Activated CD4-positive, alpha-beta T cell treated with anti-CD3 and anti-CD28 coated beads, Interleukin-2, amount 10 ng/mL, durations not matched to agents 24 days and 14 days (primary cell): ENCODE results near the gene ZNF839. TPM values are rescaled to one million over a fixed set of nuclear protein-coding genes. Genes with fewer than 3 reads are reported as not detected.
A peak's percentile ranks its signal among the peaks of the same experiment; 100 is the strongest.

Experiments used
- DNase-seq: peaks from one replicate; pipeline ENCODE4 v3.0.0; 2022
- H3K27ac Mint-ChIP-seq: one replicate; pipeline ENCODE4 v1.8.0; 2022; ENCODE audit warnings: mild to moderate bottlenecking, mixed read lengths
- H3K27me3 Mint-ChIP-seq: one replicate; pipeline ENCODE4 v1.8.0; 2022; ENCODE audit warnings: mixed read lengths
- H3K36me3 Mint-ChIP-seq: one replicate; pipeline ENCODE4 v1.8.0; 2022; ENCODE audit warnings: low read depth, mild to moderate bottlenecking, mixed read lengths
- H3K4me1 Mint-ChIP-seq: one replicate; pipeline ENCODE4 v1.8.0; 2021; ENCODE audit warnings: mixed read lengths
- H3K4me3 Mint-ChIP-seq: one replicate; pipeline ENCODE4 v1.8.0; 2022; ENCODE audit warnings: mild to moderate bottlenecking, moderate library complexity, mixed read lengths
- H3K9me3 Mint-ChIP-seq: one replicate; pipeline ENCODE4 v1.8.0; 2021; ENCODE audit warnings: mixed read lengths
- intact Hi-C: fragments of 100-400 bp; cut with micrococcal nuclease; formaldehyde crosslinking; loops from one replicate; pipeline ENCODE4 v1.15.1; 2023
- total RNA-seq: library from RNA; stranded (reverse); gene quantifications from 2 replicates; pipeline ENCODE4 v1.2.3, GENCODE V29; 2022

The ZNF839 gene
- total RNA-seq, 1 donor from 2014 or later, result 18.3 TPM

- DNase-seq, result peak; percentile 74
- Mint-ChIP-seq H3K9me3 (no peaks in the 10 kb centered on the region), H3K4me1 (peaks cover 22% of the 10 kb centered on the region), H3K27me3 (peaks cover 2% of the 10 kb centered on the region), H3K27ac (peak overlapping the region; percentile 90), H3K36me3 (peaks cover 20% of the 10 kb centered on the region), H3K4me3 (no peak overlapping the region)
- intact Hi-C loops, result loop anchor here (1.0 to 5.0 kb wide), 6 partner anchors 46 to 460 kb away; partner anchors contain the start of genes DYNC1H1 and RCOR1
Observed at GRCh38 chr14:102362084-102362483, 42.5 kb downstream of the ZNF839 start.

- DNase-seq, result peak; percentile 98
- peaks cover 15% of the 10 kb centered on the region for H3K36me3 Mint-ChIP-seq
- H3K4me3 Mint-ChIP-seq, result no peak within 1 kb of the TSS
- peaks cover 2% of the 10 kb centered on the region for H3K27me3 Mint-ChIP-seq
- no peaks in the 10 kb centered on the region for H3K9me3 Mint-ChIP-seq
- H3K27ac Mint-ChIP-seq, result peak within 1 kb of the TSS; percentile 92
- peaks cover 27% of the 10 kb centered on the region for H3K4me1 Mint-ChIP-seq
- intact Hi-C loops, result loop anchor here (1.0 to 5.0 kb wide), 6 partner anchors 46 to 460 kb away; partner anchors contain the start of genes DYNC1H1 and RCOR1
Observed at GRCh38 chr14:102362545-102363181, 43.1 kb downstream of the ZNF839 start, which contains the start of the genes CINP and TECPR2. Gene CINP (minus strand): TSS chr14:102362890. CDS start chr14:102362851, 39 bp downstream. Gene TECPR2 (plus strand): TSS chr14:102362941. CDS start chr14:102376722, 13,781 bp downstream.

- Mint-ChIP-seq H3K9me3 (no peaks in the 10 kb centered on the region), H3K4me3 (no peak overlapping the region), H3K27me3 (peaks cover 2% of the 10 kb centered on the region), H3K27ac (peak overlapping the region; percentile 92), H3K36me3 (peaks cover 9% of the 10 kb centered on the region), H3K4me1 (peaks cover 30% of the 10 kb centered on the region)
- intact Hi-C loops, result loop anchor here (2.0 to 5.0 kb wide), 4 partner anchors 153 to 459 kb away; partner anchors contain the start of gene DYNC1H1
- peak; percentile 81 for DNase-seq
Observed at GRCh38 chr14:102363182-102363943, 43.8 kb downstream of the ZNF839 start.

GRCh38 chr14:102370305-102370809 is 50.8 kb downstream of the ZNF839 start:
- DNase-seq, result no peak
- Mint-ChIP-seq H3K36me3 (peaks cover 2% of the 10 kb centered on the region), H3K9me3 (no peaks in the 10 kb centered on the region), H3K27ac (no peak overlapping the region), H3K4me3 (no peak overlapping the region), H3K4me1 (peaks cover 32% of the 10 kb centered on the region), H3K27me3 (no peaks in the 10 kb centered on the region)
- intact Hi-C loops, result no loop called here

GRCh38 chr14:102371361-102371760 is 51.8 kb downstream of the ZNF839 start:
- no peaks in the 10 kb centered on the region for H3K27me3 Mint-ChIP-seq
- H3K9me3 Mint-ChIP-seq, result no peaks in the 10 kb centered on the region
- H3K4me1 Mint-ChIP-seq, result peaks cover 36% of the 10 kb centered on the region
- intact Hi-C loops, result no loop called here
- H3K36me3 Mint-ChIP-seq, result peaks cover 2% of the 10 kb centered on the region
- no peak overlapping the region for H3K4me3 Mint-ChIP-seq
- DNase-seq, result no peak
- no peak overlapping the region for H3K27ac Mint-ChIP-seq

- intact Hi-C loops, result no loop called here
- Mint-ChIP-seq H3K27ac (no peak overlapping the region), H3K4me3 (no peak overlapping the region), H3K27me3 (no peaks in the 10 kb centered on the region), H3K36me3 (peaks cover 5% of the 10 kb centered on the region), H3K9me3 (no peaks in the 10 kb centered on the region), H3K4me1 (peaks cover 31% of the 10 kb centered on the region)
- DNase-seq, result no peak
Observed at GRCh38 chr14:102373110-102373509, 53.6 kb downstream of the ZNF839 start.

GRCh38 chr14:102374264-102374663 is 54.7 kb downstream of the ZNF839 start:
- H3K36me3 Mint-ChIP-seq, result peaks cover 10% of the 10 kb centered on the region
- intact Hi-C loops, result no loop called here
- H3K27ac Mint-ChIP-seq, result no peak overlapping the region
- H3K9me3 Mint-ChIP-seq, result no peaks in the 10 kb centered on the region
- no peak overlapping the region for H3K4me3 Mint-ChIP-seq
- peaks cover 28% of the 10 kb centered on the region for H3K4me1 Mint-ChIP-seq
- no peaks in the 10 kb centered on the region for H3K27me3 Mint-ChIP-seq
- no peak for DNase-seq

GRCh38 chr14:102375119-102375518 is 55.6 kb downstream of the ZNF839 start:
- DNase-seq, result no peak

GRCh38 chr14:102377696-102378095 is 58.1 kb downstream of the ZNF839 start:
- no peak overlapping the region for H3K4me3 Mint-ChIP-seq
- H3K27ac Mint-ChIP-seq, result no peak overlapping the region
- no peak for DNase-seq
- intact Hi-C loops, result no loop called here
- H3K27me3 Mint-ChIP-seq, result no peaks in the 10 kb centered on the region
- peaks cover 17% of the 10 kb centered on the region for H3K36me3 Mint-ChIP-seq
- H3K9me3 Mint-ChIP-seq, result no peaks in the 10 kb centered on the region
- peaks cover 21% of the 10 kb centered on the region for H3K4me1 Mint-ChIP-seq

More at GRCh38 chr14:102375119-102375518, 55.6 kb downstream of the ZNF839 start:
- Mint-ChIP-seq H3K4me1 (peaks cover 28% of the 10 kb centered on the region), H3K36me3 (peaks cover 10% of the 10 kb centered on the region), H3K27ac (peak overlapping the region; percentile 66), H3K4me3 (peak overlapping the region; percentile 46), H3K27me3 (no peaks in the 10 kb centered on the region), H3K9me3 (no peaks in the 10 kb centered on the region)
- intact Hi-C loops, result no loop called here

GRCh38 chr14:102378830-102379229 is 59.3 kb downstream of the ZNF839 start:
- no peak overlapping the region for H3K4me3 Mint-ChIP-seq
- no peaks in the 10 kb centered on the region for H3K27me3 Mint-ChIP-seq
- no peak for DNase-seq
- H3K9me3 Mint-ChIP-seq, result no peaks in the 10 kb centered on the region
- H3K4me1 Mint-ChIP-seq, result peaks cover 15% of the 10 kb centered on the region
- H3K36me3 Mint-ChIP-seq, result peaks cover 17% of the 10 kb centered on the region
- peak overlapping the region; percentile 7 for H3K27ac Mint-ChIP-seq
- intact Hi-C loops, result no loop called here

GRCh38 chr14:102387086-102387485 is 67.5 kb downstream of the ZNF839 start:
- Mint-ChIP-seq H3K4me1 (peaks cover under 1% of the 10 kb centered on the region), H3K9me3 (no peaks in the 10 kb centered on the region), H3K27me3 (no peaks in the 10 kb centered on the region), H3K36me3 (peaks cover 7% of the 10 kb centered on the region), H3K4me3 (no peak overlapping the region), H3K27ac (no peak overlapping the region)
- no peak for DNase-seq
- intact Hi-C loops, result no loop called here

- intact Hi-C loops, result no loop called here
- peaks cover 2% of the 10 kb centered on the region for H3K4me1 Mint-ChIP-seq
- no peaks in the 10 kb centered on the region for H3K9me3 Mint-ChIP-seq
- no peak overlapping the region for H3K27ac Mint-ChIP-seq
- H3K36me3 Mint-ChIP-seq, result peaks cover 7% of the 10 kb centered on the region
- no peaks in the 10 kb centered on the region for H3K27me3 Mint-ChIP-seq
- DNase-seq, result no peak
- no peak overlapping the region for H3K4me3 Mint-ChIP-seq
Observed at GRCh38 chr14:102389246-102389645, 69.7 kb downstream of the ZNF839 start.

GRCh38 chr14:102390064-102390855 is 70.7 kb downstream of the ZNF839 start:
- Mint-ChIP-seq H3K9me3 (no peaks in the 10 kb centered on the region), H3K4me1 (peaks cover 6% of the 10 kb centered on the region), H3K27ac (no peak overlapping the region), H3K27me3 (no peaks in the 10 kb centered on the region), H3K36me3 (peaks cover 11% of the 10 kb centered on the region), H3K4me3 (no peak overlapping the region)
- DNase-seq, result no peak
- intact Hi-C loops, result no loop called here
